Lung (tissue), 12 donors: ENCODE measurements around the gene PHF13. TPM values are rescaled to one million over a fixed set of nuclear protein-coding genes. Genes with fewer than 3 reads are reported as not detected.

Experiments
- ATAC-seq: fragments of 200-7000 bp; cut with Tn5 transposase; one replicate; pipeline ENCODE4 v1.9.1; 2020; ENCODE audit warnings: moderate number of reproducible peaks; ENCODE audit not compliant: insufficient read depth, low FRiP score
- DNase-seq, 3 donors: peaks; one replicate each; pipeline ENCODE4 v3.0.0-alpha.2; 2013 to 2017
- H3K27ac ChIP-seq, 2 donors: one replicate each; pipeline ENCODE4 v1.5.1; 2013; ENCODE audit warnings: mild to moderate bottlenecking in 2 of 2, moderate library complexity in 2 of 2, control low read depth in 1 of 2, inconsistent platforms in 1 of 2, low read depth in 1 of 2, low read length in 1 of 2
- H3K27me3 ChIP-seq, 3 donors: one replicate each; pipeline ENCODE4 v1.5.1; 2013; ENCODE audit warnings: low read length in 2 of 3; ENCODE audit not compliant: control insufficient read depth in 3 of 3, insufficient read depth in 3 of 3
- H3K36me3 ChIP-seq, 4 donors: one replicate each; pipeline ENCODE4 v1.5.1; 2013; ENCODE audit warnings: low read length in 4 of 4, mild to moderate bottlenecking in 1 of 4, moderate library complexity in 1 of 4; ENCODE audit not compliant: control insufficient read depth in 4 of 4, insufficient read depth in 4 of 4
- H3K4me1 ChIP-seq, 5 donors: one replicate each; pipeline ENCODE4 v1.5.1; 2013; ENCODE audit warnings: low read length in 5 of 5, mild to moderate bottlenecking in 2 of 5, moderate library complexity in 1 of 5; ENCODE audit not compliant: control insufficient read depth in 5 of 5, insufficient read depth in 5 of 5
- H3K4me3 ChIP-seq: one replicate; pipeline ENCODE4 v1.5.1; 2013; ENCODE audit warnings: mild to moderate bottlenecking, control low read depth, moderate library complexity
- H3K9ac ChIP-seq, 2 donors: one replicate each; pipeline ENCODE4 v1.5.1; 2013; ENCODE audit warnings: low read length in 2 of 2, control low read depth in 1 of 2; ENCODE audit not compliant: insufficient read depth in 1 of 2
- H3K9me3 ChIP-seq, 4 donors: one replicate each; pipeline ENCODE4 v1.5.1; 2013; ENCODE audit warnings: low read length in 3 of 4, mild to moderate bottlenecking in 1 of 4, moderate library complexity in 1 of 4; ENCODE audit not compliant: control insufficient read depth in 4 of 4, insufficient read depth in 3 of 4
- CTCF ChIP-seq: IDR thresholded peaks from 2 replicates; pipeline ENCODE4 v1.5.1; 2012; ENCODE audit warnings: mild to moderate bottlenecking; ENCODE audit errors: control extremely low read depth, extremely low read depth
- WGBS, 2 donors: extraction: QIAGEN DNeasy Blood & Tissue Kit; methylation state at CpG; one replicate each; pipeline ENCODE4 v1.1.7; 2013; 5-methylcytosine and 5-hydroxymethylcytosine counted together
- polyA plus RNA-seq, 2 donors: library from polyadenylated mRNA; stranded (reverse); fragments of 200-250 nt; gene quantifications; one replicate each; pipeline ENCODE4 v1.2.1, GENCODE V29; 2013
- total RNA-seq, 2 donors: library from RNA; depleted of rRNA in 1 of 2; stranded (reverse); fragments of >200 nt in 1 of 2; gene quantifications; one replicate each; pipeline ENCODE4 v1.2.1, GENCODE V29; 2014 to 2021
- donor health status: control.
- donor health status: control.
- donor health status: Bipolar disorder and iron deficiency.
- donor health status: healthy.
- donor health status: DM: yes; HTN: yes; CAD: no.

The PHF13 gene
- total and polyA plus RNA-seq, 4 donors, result 5.4 to 20.6 (median 7.2) TPM

GRCh38 chr1:6624710-6625583 lies 11.4 kb downstream of the PHF13 start, which contains the start of gene THAP3:
Gene THAP3 (plus strand): TSS chr1:6624868. CDS start chr1:6625219, 351 bp downstream.
- no peaks in the 10 kb centered on the region for H3K27me3 ChIP-seq
- peak within 1 kb of the TSS; percentile 82 for H3K4me3 ChIP-seq
- ATAC-seq (peak; percentile 93), DNase-seq (peak; percentile 88 to 90 (median 88))
- peak within 1 kb of the TSS; percentile 53 to 71 for H3K9ac ChIP-seq
- no peak for TF ChIP-seq CTCF
- peaks cover 7 to 41% (median 37%) of the 10 kb centered on the region in 4 donors for H3K36me3 ChIP-seq
- H3K4me1 ChIP-seq, result peaks cover 0 to 8% (median 0%) of the 10 kb centered on the region in 5 donors
- no peaks in the 10 kb centered on the region for H3K9me3 ChIP-seq
- 2 to 3% methylated on average over 47 to 73 of the region's 73 CpGs for WGBS, 2 donors
- H3K27ac ChIP-seq, result peak within 1 kb of the TSS; percentile 73 to 81

GRCh38 chr1:6625584-6626149 lies 12.1 kb downstream of the PHF13 start:
- TF ChIP-seq CTCF, result no peak
- 7 to 12% methylated on average over 30 to 32 of the region's 32 CpGs for WGBS, 2 donors
- peaks cover 5 to 39% (median 33%) of the 10 kb centered on the region in 4 donors for H3K36me3 ChIP-seq
- ATAC-seq (no peak), DNase-seq (peak; percentile 51 to 63 (median 52))
- H3K9ac ChIP-seq, result peak overlapping the region; percentile 53 to 71
- H3K4me1 ChIP-seq, result peaks cover 0 to 8% (median 0%) of the 10 kb centered on the region in 5 donors
- H3K27me3 ChIP-seq, result no peaks in the 10 kb centered on the region
- no peaks in the 10 kb centered on the region for H3K9me3 ChIP-seq
- H3K4me3 ChIP-seq, result peak overlapping the region; percentile 82
- peak overlapping the region; percentile 73 to 81 for H3K27ac ChIP-seq

- H3K4me3 ChIP-seq, result no peak overlapping the region
- H3K9ac ChIP-seq, result no peak overlapping the region
Measured at GRCh38 chr1:6627031-6627430, 13.5 kb downstream of the PHF13 start.

More at GRCh38 chr1:6627031-6627430, 13.5 kb downstream of the PHF13 start:
- DNase-seq, result no peak
- peaks cover 0 to 31% (median 26%) of the 10 kb centered on the region in 4 donors for H3K36me3 ChIP-seq
- no peaks in the 10 kb centered on the region for H3K9me3 ChIP-seq
- peaks cover 0 to 8% (median 0%) of the 10 kb centered on the region in 5 donors for H3K4me1 ChIP-seq
- no peak for TF ChIP-seq CTCF
- 95 to 100% methylated on average over 9 of the region's 9 CpGs for WGBS, 2 donors
- no peak for ATAC-seq
- H3K27me3 ChIP-seq, result no peaks in the 10 kb centered on the region
- no peak overlapping the region for H3K27ac ChIP-seq
